Umbilical cord (tissue), 2 donors: ENCODE results near the gene GNAS. TPM values are rescaled to one million over a fixed set of nuclear protein-coding genes. Genes with fewer than 3 reads are reported as not detected.

Experiments
- DNase-seq: peaks from one replicate; pipeline ENCODE4 v3.0.0-alpha.2; 2015; ENCODE audit warnings: low spot score
- total RNA-seq: library from RNA; depleted of rRNA; stranded (reverse); fragments of >200 nt; gene quantifications from one replicate; pipeline ENCODE4 v1.2.3, GENCODE V29; 2014; ENCODE audit warnings: low replicate concordance; ENCODE audit not compliant: insufficient read depth

The GNAS gene
- total RNA-seq, 1 donor from 2014 or later = 248 TPM

GRCh38 chr20:58880994-58881752 lies 28.7 kb downstream of the GNAS start:
- DNase-seq = no peak

- no peak for DNase-seq
Observed at GRCh38 chr20:58882704-58883089, 30.2 kb downstream of the GNAS start.

- DNase-seq = peak; percentile 69
Observed at GRCh38 chr20:58883241-58883691, 30.8 kb downstream of the GNAS start.

GRCh38 chr20:58884966-58885365 lies 32.5 kb downstream of the GNAS start:
- no peak for DNase-seq

- DNase-seq = no peak
Observed at GRCh38 chr20:58886546-58886945, 34.0 kb downstream of the GNAS start.

- DNase-seq = no peak
Observed at GRCh38 chr20:58888103-58888502, 35.6 kb downstream of the GNAS start.

GRCh38 chr20:58888521-58889333 lies 36.2 kb downstream of the GNAS start:
- DNase-seq = peak; percentile 74

GRCh38 chr20:58889334-58889760 lies 36.8 kb downstream of the GNAS start:
- DNase-seq = no peak

GRCh38 chr20:58889798-58890517 lies 37.4 kb downstream of the GNAS start:
- DNase-seq = no peak

GRCh38 chr20:58890518-58891085 lies 38.1 kb downstream of the GNAS start:
- DNase-seq = peak; percentile 93

GRCh38 chr20:58891086-58891717 lies 38.7 kb downstream of the GNAS start:
- DNase-seq = no peak

GRCh38 chr20:58891718-58892140 lies 39.2 kb downstream of the GNAS start:
- peak; percentile 46 for DNase-seq

- DNase-seq = peak; percentile 71
Observed at GRCh38 chr20:58892141-58892931, 39.8 kb downstream of the GNAS start.

- no peak for DNase-seq
Observed at GRCh38 chr20:58892932-58893224, 40.4 kb downstream of the GNAS start.

GRCh38 chr20:58893355-58894120 lies 41.0 kb downstream of the GNAS start:
- DNase-seq = no peak

GRCh38 chr20:58894652-58895447 lies 42.3 kb downstream of the GNAS start:
- no peak for DNase-seq

- DNase-seq = no peak
Observed at GRCh38 chr20:58895448-58896180, 43.1 kb downstream of the GNAS start.

- DNase-seq = no peak
Observed at GRCh38 chr20:58896820-58897219, 44.3 kb downstream of the GNAS start.
